Activated CD4-positive, CD25-positive, alpha-beta regulatory T cell treated with anti-CD3 and anti-CD28 coated beads, Interleukin-2, amount 50 U/mL, for 72 hours (primary cell): ENCODE data around the gene SIGLEC10.
A peak's percentile ranks its signal among the peaks of the same experiment; 100 is the strongest.
"Not testable (repeated sequence)": the region's sequence is repeated elsewhere in the genome, so short reads cannot be mapped to it uniquely, and the experiment has no call there.

Source experiments
- DNase-seq: peaks from one replicate; pipeline ENCODE4 v3.0.0; 2021

Gene SIGLEC10

DNA sequence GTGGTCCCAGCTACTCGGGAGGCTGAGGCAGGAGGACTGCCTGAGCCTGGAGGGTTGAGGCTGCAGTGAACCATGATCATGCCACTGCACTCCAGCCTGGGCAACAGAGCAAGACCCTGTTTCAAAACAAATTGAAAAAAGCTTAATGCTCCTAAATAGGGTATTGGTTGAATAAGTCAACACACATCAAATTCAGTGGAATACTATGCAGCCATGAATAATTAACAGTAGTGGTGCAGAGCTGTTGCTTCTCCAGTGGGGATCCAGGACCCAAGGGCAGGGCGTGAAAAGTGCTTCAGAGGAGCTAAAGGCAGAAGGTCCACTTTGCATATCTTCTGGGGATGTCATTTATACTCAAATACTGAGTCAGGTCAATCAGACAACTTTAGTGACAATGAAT is 22.6 kb upstream of the SIGLEC10 start:
- no peak for DNase-seq

DNA sequence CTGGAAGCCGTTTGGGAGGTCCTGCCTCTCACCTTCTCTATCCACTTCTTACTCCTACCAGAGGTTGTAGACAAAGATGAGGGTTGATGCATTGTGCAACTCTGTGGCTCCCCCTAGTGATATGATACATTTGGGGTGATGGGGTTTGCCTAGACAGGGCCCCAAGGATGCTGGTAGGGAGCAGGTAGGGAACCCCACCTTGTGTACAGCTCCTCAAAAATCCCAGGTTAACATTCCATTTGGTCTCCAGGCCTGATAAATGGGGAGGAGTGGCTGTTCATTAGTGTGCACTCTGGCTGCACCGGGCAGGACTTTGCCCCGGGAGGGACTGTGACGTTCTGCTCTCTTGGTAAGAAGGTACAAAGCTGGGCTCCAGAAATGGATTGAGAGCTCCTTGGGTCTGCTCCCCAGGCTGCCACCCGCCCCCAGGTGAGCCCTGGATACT is 21.6 kb upstream of the SIGLEC10 start:
- no peak for DNase-seq

DNA sequence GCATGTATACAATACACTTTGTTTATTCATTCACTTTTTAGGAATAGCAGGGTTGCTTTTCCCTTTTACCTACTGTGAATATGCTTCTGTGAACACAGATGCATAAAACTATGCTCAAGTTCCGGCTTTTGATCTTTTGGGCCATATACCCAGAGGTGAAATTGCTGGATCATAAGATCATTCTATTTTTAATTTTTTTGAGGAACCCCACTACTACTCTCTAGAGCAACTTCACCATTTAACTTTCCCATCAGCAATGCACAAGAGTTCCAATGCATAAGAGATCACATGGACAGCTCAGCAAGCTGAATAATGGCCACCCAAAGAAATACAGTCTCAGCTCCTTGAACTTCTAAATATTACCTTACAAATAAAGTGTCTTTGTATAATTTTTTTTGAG is 17.0 kb upstream of the SIGLEC10 start:
- no peak for DNase-seq

GRCh38 chr19:51433043-51433442 is 15.6 kb upstream of the SIGLEC10 start:
- no peak for DNase-seq

DNA sequence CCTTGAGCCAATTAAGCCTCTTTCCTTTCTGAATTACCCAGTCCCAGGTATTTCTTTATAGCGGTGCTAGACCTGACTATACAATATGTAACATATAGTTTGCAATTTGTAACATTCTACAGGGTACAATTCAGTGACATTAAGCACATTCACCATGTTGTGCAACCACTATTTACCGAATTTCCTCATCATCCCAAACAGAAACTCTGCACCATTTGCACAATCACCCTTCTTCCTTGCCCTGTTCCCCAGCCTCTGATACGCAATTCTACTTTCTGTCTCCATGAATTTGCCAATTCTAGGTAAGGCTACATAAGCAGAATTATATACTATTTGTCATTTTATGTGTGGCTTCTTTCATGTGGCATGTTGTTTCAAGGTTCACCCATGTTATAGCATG is 13.7 kb upstream of the SIGLEC10 start:
- no peak for DNase-seq

GRCh38 chr19:51430221-51430620 is 12.8 kb upstream of the SIGLEC10 start:
- no peak for DNase-seq

DNA sequence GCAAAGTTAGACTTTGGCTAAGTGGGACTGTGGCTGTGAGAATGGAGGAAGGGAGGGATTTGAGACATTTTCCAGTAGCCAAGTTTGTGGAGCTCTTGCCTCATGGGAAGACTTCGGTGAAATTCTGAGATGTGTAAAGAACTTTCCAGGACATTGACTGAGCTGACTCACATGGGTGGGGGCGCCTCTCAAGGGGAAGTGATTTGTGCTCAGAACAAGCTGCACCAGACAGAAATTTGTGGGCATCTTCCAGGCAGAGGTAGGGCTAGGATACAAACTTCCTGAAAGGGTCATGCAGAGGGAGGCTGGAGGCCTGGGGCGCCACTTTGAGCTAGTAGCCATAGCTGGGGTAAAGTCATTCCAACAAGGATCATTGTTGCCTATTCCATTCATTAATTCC is 9.8 kb upstream of the SIGLEC10 start:
- DNase-seq = no peak

GRCh38 chr19:51422053-51422448 is 4.6 kb upstream of the SIGLEC10 start:
- DNase-seq = peak; percentile 98

GRCh38 chr19:51421229-51422052 is 4.0 kb upstream of the SIGLEC10 start:
- DNase-seq = no peak

GRCh38 chr19:51420511-51420910 is 3.1 kb upstream of the SIGLEC10 start:
- DNase-seq = not testable (repeated sequence)

DNA sequence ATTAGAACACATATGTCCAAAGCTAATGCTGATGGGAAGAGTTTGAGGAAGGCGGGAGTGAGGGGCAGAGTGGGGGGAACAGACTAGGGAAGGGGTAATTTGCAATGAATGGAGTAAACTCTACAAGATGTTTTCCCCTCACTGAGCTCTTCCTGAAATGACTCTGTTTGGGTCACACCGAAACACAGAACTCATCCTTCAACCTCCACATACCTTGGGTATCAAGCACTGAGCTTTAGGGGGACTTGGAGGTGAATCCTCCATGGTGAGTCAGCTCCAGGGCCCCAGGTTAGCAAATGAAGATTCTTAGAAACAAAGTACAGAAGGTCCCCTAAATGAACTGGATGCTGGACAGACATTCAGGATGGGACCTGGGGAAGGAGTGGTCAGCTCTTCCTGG is 1.3 kb upstream of the SIGLEC10 start:
- no peak for DNase-seq

GRCh38 chr19:51417810-51418157 is 342 bp upstream of the SIGLEC10 start:
- DNase-seq = no peak

DNA sequence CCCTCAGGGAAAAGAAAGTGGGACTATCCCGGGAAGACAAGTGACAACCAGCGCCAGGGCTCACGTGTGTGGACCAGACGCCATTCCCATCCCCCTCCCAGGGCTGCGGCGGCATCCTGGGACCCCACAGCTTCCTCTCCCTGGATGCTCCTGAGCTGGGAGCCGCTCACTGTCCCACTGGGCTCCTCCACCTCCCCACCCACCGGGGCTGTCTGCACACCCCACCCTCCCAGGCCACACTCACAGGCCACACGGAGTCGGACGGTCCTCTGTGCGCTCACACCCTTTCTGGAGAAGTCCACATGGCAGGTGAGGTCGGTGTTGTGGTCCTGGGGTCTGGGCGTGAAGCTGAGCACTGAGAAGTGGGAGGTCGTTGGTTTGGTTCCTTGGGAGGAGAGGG is 1.0 kb downstream of the SIGLEC10 start:
- not testable (repeated sequence) for DNase-seq

DNA sequence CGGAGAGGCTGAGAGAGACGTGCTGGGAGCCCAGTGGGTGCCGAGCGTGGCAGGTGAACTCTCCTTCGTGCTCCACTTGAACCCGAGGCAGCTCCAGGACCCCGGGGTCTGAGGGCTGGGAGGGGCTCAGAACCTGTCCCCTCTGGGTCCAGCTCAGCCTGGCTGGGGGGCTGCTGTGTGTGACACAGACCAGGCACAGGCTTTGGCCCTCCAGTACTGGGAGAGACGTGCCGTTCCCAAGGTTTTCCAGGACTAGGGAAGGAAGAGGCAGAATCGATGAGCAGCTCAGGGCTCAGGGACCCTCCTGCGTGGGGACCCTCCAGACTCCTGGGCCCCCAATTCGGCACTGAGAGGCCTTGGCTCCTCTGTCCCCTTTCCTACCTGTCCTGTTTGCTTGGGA is 2.3 kb downstream of the SIGLEC10 start:
- DNase-seq = no peak

GRCh38 chr19:51410950-51411748 is 6.3 kb downstream of the SIGLEC10 start:
- no peak for DNase-seq

- no peak for DNase-seq
Measured at GRCh38 chr19:51407511-51408131, 9.8 kb downstream of the SIGLEC10 start.

DNA sequence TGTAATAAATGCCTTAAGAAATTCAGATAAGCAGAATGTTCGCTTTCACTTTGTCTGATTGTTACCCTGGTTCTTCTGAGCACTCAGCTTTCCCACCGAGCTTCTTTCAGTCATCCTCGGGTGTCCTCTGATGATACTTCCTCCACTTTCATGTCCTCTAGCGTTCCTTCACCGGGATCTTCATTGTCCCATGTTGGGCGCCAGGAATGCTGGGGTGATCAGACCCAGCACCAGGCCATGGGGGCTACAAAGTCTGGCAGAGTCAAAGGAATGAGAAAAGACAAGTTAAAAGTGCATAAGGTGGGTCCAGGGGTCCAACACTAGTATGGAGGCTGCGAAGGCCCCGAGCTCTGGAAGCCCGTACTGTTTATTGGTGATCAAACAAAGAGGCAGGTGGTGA is 15.3 kb downstream of the SIGLEC10 start:
- no peak for DNase-seq

DNA sequence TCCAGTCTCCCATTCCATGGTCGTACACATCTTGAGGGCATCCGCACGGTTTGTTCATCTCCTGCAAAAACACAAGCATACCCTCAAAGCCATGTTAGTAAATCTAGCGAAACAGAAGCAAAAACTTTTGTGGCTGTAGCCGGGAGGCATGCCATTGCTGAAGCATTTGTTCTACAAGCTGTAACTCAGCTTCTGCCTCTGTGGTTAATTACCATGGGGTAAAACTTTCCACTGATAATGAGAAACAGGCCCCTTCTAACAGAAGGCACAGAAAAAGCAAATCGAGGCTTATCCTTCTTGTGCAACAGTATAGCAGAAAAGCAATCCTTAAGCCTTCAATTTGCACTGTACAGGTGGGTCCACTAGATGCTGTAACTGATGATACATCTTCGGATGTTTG is 17.5 kb downstream of the SIGLEC10 start:
- DNase-seq = not testable (repeated sequence)

DNA sequence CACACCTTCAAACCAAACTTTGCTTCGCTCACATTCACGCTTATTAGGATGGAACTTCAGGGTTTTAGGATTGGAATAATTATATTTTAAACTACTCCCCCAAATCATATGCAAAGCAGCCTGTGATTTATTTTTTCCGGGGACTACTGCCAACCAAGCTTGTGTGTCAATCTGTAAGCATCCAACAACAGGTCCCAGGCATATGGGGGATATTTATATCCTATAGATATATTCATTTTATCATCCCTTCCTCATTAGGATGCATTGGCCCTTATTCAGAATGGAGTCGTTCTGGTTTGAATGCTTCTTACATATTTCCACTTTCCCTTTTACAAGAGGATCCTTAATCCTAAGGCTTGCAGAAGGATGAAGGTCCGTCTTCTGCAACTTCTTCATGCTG is 18.2 kb downstream of the SIGLEC10 start:
- DNase-seq = no peak

GRCh38 chr19:51398096-51398704 is 19.2 kb downstream of the SIGLEC10 start:
- no peak for DNase-seq

- not testable (repeated sequence) for DNase-seq
Measured at GRCh38 chr19:51397453-51397852, 20.0 kb downstream of the SIGLEC10 start.

DNA sequence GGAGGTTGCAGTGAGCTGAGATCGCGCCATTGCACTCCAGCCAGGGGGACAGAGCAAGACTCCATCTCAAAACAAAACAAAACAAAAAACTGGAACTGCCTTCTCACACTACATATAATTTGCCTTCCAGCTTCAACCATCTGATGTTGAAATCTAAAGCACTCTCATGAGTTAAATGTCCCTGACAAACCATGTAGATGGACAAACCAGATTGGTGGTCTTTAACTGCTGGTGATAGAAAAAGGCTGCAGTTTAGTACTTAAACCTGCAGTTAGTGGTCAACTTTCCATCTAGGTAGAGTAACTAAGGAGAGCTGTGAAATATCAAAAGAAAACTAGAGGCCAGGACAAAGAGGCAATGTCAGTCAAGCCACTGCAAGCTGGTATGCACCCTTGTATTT is 21.3 kb downstream of the SIGLEC10 start:
- DNase-seq = no peak
